ENCODE measurements around the gene OBSL1. TPM values are rescaled to one million over a fixed set of nuclear protein-coding genes. Genes with fewer than 3 reads are reported as not detected.

Gene OBSL1
- total RNA-seq, 1 donor from 2014 or later, result 20.6 TPM

Other genes with a start within 250 kb of the OBSL1 start
- not detected in 2 replicates for gene RESP18, start 238.8 kb downstream of the OBSL1 start, total RNA-seq
- gene DNPEP, start 183.6 kb downstream of the OBSL1 start, total RNA-seq, result 48.9 and 50.9 TPM in 2 replicates
- not detected in 2 replicates for gene DES, start 153.2 kb downstream of the OBSL1 start, total RNA-seq
- gene SPEG, start 136.7 kb downstream of the OBSL1 start, total RNA-seq, result 1.6 and 1.7 TPM in 2 replicates
- 33.8 and 33.9 TPM in 2 replicates for gene GMPPA, start 72.6 kb downstream of the OBSL1 start, total RNA-seq
- not detected in 2 replicates for gene ASIC4, start 57.1 kb downstream of the OBSL1 start, total RNA-seq
- 37.0 and 53.7 TPM in 2 replicates for gene CHPF, start 27.7 kb downstream of the OBSL1 start, total RNA-seq
- 0.05 and 0.29 TPM in 2 replicates for gene TMEM198, start 27.5 kb downstream of the OBSL1 start, total RNA-seq
- not detected in 2 replicates for gene INHA, start 771 bp upstream of the OBSL1 start, total RNA-seq
- gene STK11IP, start 26.3 kb upstream of the OBSL1 start, total RNA-seq, result 5.6 and 12.3 TPM in 2 replicates
- 2.0 TPM in 2 replicates for gene SLC4A3, start 56.1 kb upstream of the OBSL1 start, total RNA-seq

All from glomerular endothelial cell (primary cell).